Measurements from ENCODE around the gene GRM7.

- no peak for TF ChIP-seq CTCF (IDR thresholded peaks at IDR 0.05)
- TF ChIP-seq EZH2 (IDR thresholded peaks at IDR 0.05; ENCODE audit: borderline replicate concordance, insufficient read depth, low read depth, low read length, poor library complexity, severe bottlenecking), result no peak
Observed at GRCh38 chr3:7607676-7608075, 746.8 kb downstream of the GRM7 start.
